Coronary artery (tissue), 2 donors: Measurements from ENCODE around the gene CFAP70.

Experiments used
- DNase-seq: peaks from one replicate; pipeline ENCODE4 v3.0.0-alpha.2; 2017; ENCODE audit warnings: low spot score
- H3K27ac ChIP-seq, 2 donors: fragments of 200-600 bp; sonication (generic); one replicate each; pipeline ENCODE4 v1.5.1; 2016 to 2019
- H3K4me3 ChIP-seq: fragments of 200-600 bp; sonication (generic); 2 replicates; pipeline ENCODE4 v1.5.1; 2016; ENCODE audit warnings: mild to moderate bottlenecking, moderate library complexity
- CTCF ChIP-seq: fragments of 200-600 bp; sonication (generic); IDR thresholded peaks from one replicate; pipeline ENCODE4 v1.5.1; 2019; ENCODE audit warnings: antibody characterized with exemption

CFAP70 gene

DNA sequence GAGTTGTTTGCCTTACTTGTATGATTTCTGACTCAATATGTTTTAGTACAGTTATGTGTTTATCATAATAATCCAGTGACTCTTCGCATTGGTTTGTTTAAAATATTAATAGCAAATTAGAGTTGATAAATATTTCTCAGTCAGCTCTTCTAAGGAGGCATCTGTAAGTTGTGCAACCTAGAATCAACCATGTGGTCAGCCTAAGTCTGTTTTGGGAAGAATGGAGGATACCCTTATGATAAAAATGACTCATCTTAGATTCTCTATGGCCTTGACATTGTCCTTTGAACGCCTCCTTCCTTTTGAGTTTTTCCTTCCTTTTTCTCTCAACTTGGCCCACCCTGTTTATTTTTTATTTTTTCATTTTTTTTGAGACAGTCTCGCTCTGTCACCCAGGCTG is 130.4 kb downstream of the CFAP70 start:
- Histone ChIP-seq H3K4me3 (no peak overlapping the region), H3K27ac (no peak overlapping the region)
- DNase-seq, result no peak
- TF ChIP-seq CTCF, result no peak

GRCh38 chr10:73226663-73227062 is 132.0 kb downstream of the CFAP70 start:
- no peak overlapping the region for H3K27ac ChIP-seq
- no peak overlapping the region for H3K4me3 ChIP-seq
- no peak for TF ChIP-seq CTCF
- no peak for DNase-seq

DNA sequence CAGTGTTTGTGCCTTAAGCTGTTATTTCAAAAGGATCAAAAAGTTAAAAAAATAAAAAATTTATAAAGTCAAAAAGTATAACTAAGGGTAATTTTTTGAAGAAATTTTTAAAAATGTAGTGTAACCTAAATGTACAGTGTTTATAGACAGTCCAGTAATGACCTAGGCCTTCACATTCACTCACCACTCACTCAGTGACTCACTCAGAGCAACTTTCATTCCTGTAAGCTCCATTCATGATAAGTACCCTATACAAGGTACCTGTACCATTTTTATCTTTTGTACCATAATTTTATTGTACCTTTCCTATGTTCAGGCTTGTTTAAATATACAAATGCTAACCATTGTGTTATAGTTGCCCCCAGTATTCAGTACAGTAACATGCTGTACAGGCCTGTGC is 133.1 kb downstream of the CFAP70 start:
- no peak overlapping the region for H3K4me3 ChIP-seq
- H3K27ac ChIP-seq, result no peak overlapping the region
- no peak for DNase-seq
- TF ChIP-seq CTCF, result no peak

DNA sequence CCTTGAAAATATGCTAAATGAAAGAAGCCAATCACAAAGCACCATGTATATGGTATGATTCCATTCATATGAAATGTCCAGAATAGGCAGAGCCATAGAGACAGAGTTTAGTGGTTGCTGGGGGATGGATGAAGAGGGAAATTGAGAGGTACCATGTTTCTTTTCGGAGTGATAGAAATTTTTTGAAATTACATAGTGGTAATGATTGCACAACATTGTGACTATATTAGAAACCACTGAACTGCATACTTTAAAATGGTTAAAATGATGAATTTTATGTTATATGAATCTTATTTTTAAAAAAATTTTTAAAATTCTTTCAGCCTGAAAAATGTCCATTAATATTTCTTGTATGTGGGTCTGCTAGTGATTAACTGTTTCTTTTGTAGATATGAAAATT is 137.7 kb downstream of the CFAP70 start:
- DNase-seq, result no peak
- TF ChIP-seq CTCF, result no peak

GRCh38 chr10:73219384-73219783 is 139.3 kb downstream of the CFAP70 start:
- Histone ChIP-seq H3K27ac (no peak overlapping the region), H3K4me3 (no peak overlapping the region)
- DNase-seq, result no peak
- TF ChIP-seq CTCF, result no peak

More for the DNA sequence above, 137.7 kb downstream of the CFAP70 start:
- Histone ChIP-seq H3K27ac (no peak overlapping the region), H3K4me3 (no peak overlapping the region)

- TF ChIP-seq CTCF, result no peak
- no peak for DNase-seq
- H3K4me3 ChIP-seq, result no peak overlapping the region
- H3K27ac ChIP-seq, result no peak overlapping the region
These were observed 140.1 kb downstream of the CFAP70 start for GRCh38 chr10:73218431-73219191.

GRCh38 chr10:73217628-73218027 is 141.0 kb downstream of the CFAP70 start:
- Histone ChIP-seq H3K27ac (no peak overlapping the region), H3K4me3 (no peak overlapping the region)
- DNase-seq, result no peak
- TF ChIP-seq CTCF, result no peak
